MCF 10A (cell line): Measurements from ENCODE around the gene GPR108. TPM values are rescaled to one million over a fixed set of nuclear protein-coding genes. Genes with fewer than 3 reads are reported as not detected.

Experiments
- BruUV-seq: library from RNA; stranded (reverse); fragments of 400-500 nt; replicated peaks from 2 replicates; lab custom pipeline; 2021; lab: Mats Ljungman, UMichigan
- CTCF ChIA-PET: fragments of 300-600 bp; sonication (Branson Sonifier 250); formaldehyde crosslinking; extraction: SDS; loops from one replicate; lab custom pipeline; 2021; ENCODE audit warnings: antibody characterized with exemption, inconsistent platforms; lab: Yijun Ruan, JAX
- POLR2A ChIA-PET: fragments of 300-600, 350-650 bp; sonication (Branson Sonifier 250); formaldehyde crosslinking; extraction: SDS; loops from one replicate; lab custom pipeline; 2020; ENCODE audit warnings: antibody characterized with exemption, inconsistent platforms; lab: Yijun Ruan, JAX
- DNase-seq: peaks from one replicate; pipeline ENCODE4 v3.0.0-alpha.2; 2018; ENCODE audit not compliant: unreplicated experiment
- H3K27ac Mint-ChIP-seq: one replicate; pipeline ENCODE4 v1.8.0; 2022; ENCODE audit warnings: mild to moderate bottlenecking, low read depth, mixed read lengths; ENCODE audit not compliant: unreplicated experiment
- H3K27me3 Mint-ChIP-seq: one replicate; pipeline ENCODE4 v1.8.0; 2022; ENCODE audit warnings: mixed read lengths; ENCODE audit not compliant: insufficient read depth, unreplicated experiment
- H3K36me3 Mint-ChIP-seq: one replicate; pipeline ENCODE4 v1.8.0; 2022; ENCODE audit warnings: mild to moderate bottlenecking, moderate library complexity, mixed read lengths; ENCODE audit not compliant: insufficient read depth, unreplicated experiment
- H3K4me1 Mint-ChIP-seq: one replicate; pipeline ENCODE4 v1.8.0; 2022; ENCODE audit warnings: mixed read lengths; ENCODE audit not compliant: insufficient read depth, unreplicated experiment
- H3K4me3 Mint-ChIP-seq: one replicate; pipeline ENCODE4 v1.8.0; 2022; ENCODE audit warnings: mild to moderate bottlenecking, moderate library complexity, mixed read lengths; ENCODE audit not compliant: unreplicated experiment
- H3K9me3 Mint-ChIP-seq: one replicate; pipeline ENCODE4 v1.8.0; 2022; ENCODE audit warnings: mixed read lengths; ENCODE audit not compliant: unreplicated experiment
- CTCF ChIP-seq: fragments of 200-600 bp; IDR thresholded peaks from one replicate; pipeline ENCODE4 v1.8.0; 2022; ENCODE audit warnings: antibody characterized with exemption, mild to moderate bottlenecking; ENCODE audit not compliant: unreplicated experiment
- intact Hi-C: fragments of 100-400 bp; cut with micrococcal nuclease; formaldehyde crosslinking; loops from 2 replicates; pipeline ENCODE4 v1.14.1; 2022
- total RNA-seq: library from RNA; stranded (reverse); gene quantifications from 2 replicates; pipeline ENCODE4 v1.2.3, GENCODE V29; 2022

The GPR108 gene
- total RNA-seq, 1 experiment from 2014 or later, result 115 TPM

GRCh38 chr19:6700586-6701316 is 36.6 kb downstream of the GPR108 start:
- ChIA-PET POLR2A (interaction anchor here (0.9 kb wide), 1 partner anchor 60 kb away, joined by 3 read pairs; no protein-coding TSS in a partner anchor), CTCF (no interaction called here)
- H3K36me3 Mint-ChIP-seq, result peaks cover 93% of the 10 kb centered on the region
- H3K27ac Mint-ChIP-seq, result no peak overlapping the region
- H3K4me1 Mint-ChIP-seq, result no peaks in the 10 kb centered on the region
- no peak for DNase-seq
- no peak for TF ChIP-seq CTCF
- BruUV-seq, result no TSS peak
- no peak overlapping the region for H3K4me3 Mint-ChIP-seq
- no peaks in the 10 kb centered on the region for H3K27me3 Mint-ChIP-seq
- no peaks in the 10 kb centered on the region for H3K9me3 Mint-ChIP-seq
- intact Hi-C loops, result no loop called here

GRCh38 chr19:6699935-6700334 is 37.4 kb downstream of the GPR108 start:
- BruUV-seq, result no TSS peak
- H3K4me1 Mint-ChIP-seq, result no peaks in the 10 kb centered on the region
- H3K9me3 Mint-ChIP-seq, result no peaks in the 10 kb centered on the region
- no peak for TF ChIP-seq CTCF
- CTCF ChIA-PET, result no interaction called here
- DNase-seq, result no peak
- no peak overlapping the region for H3K4me3 Mint-ChIP-seq
- no peak overlapping the region for H3K27ac Mint-ChIP-seq
- H3K36me3 Mint-ChIP-seq, result peaks cover 93% of the 10 kb centered on the region
- intact Hi-C loops, result no loop called here
- POLR2A ChIA-PET, result no interaction called here
- no peaks in the 10 kb centered on the region for H3K27me3 Mint-ChIP-seq

GRCh38 chr19:6697291-6697690 is 40.1 kb downstream of the GPR108 start:
- Mint-ChIP-seq H3K36me3 (peaks cover 93% of the 10 kb centered on the region), H3K9me3 (no peaks in the 10 kb centered on the region), H3K27me3 (no peaks in the 10 kb centered on the region), H3K27ac (no peak overlapping the region), H3K4me1 (no peaks in the 10 kb centered on the region), H3K4me3 (no peak overlapping the region)
- ChIA-PET CTCF (interaction anchor here (0.6 kb wide), 1 partner anchor 64 kb away, joined by 3 read pairs; no protein-coding TSS in a partner anchor), POLR2A (no interaction called here)
- DNase-seq, result no peak
- no TSS peak for BruUV-seq
- intact Hi-C loops, result no loop called here
- TF ChIP-seq CTCF, result no peak

- intact Hi-C loops, result no loop called here
Observed at GRCh38 chr19:6696239-6696820, 41.0 kb downstream of the GPR108 start.

More at GRCh38 chr19:6696239-6696820, 41.0 kb downstream of the GPR108 start:
- Mint-ChIP-seq H3K27me3 (no peaks in the 10 kb centered on the region), H3K4me3 (no peak overlapping the region), H3K9me3 (no peaks in the 10 kb centered on the region), H3K27ac (no peak overlapping the region), H3K4me1 (no peaks in the 10 kb centered on the region), H3K36me3 (peaks cover 93% of the 10 kb centered on the region)
- TF ChIP-seq CTCF, result no peak
- no TSS peak for BruUV-seq
- no peak for DNase-seq
- ChIA-PET POLR2A (interaction anchor here (0.6 to 0.7 kb wide), 4 partner anchors 15 to 235 kb away, joined by 3 to 4 read pairs (median 3); partner anchors contain the start of gene SH2D3A), CTCF (interaction anchor here (0.7 kb wide), 1 partner anchor 16 kb away, joined by 4 read pairs; no protein-coding TSS in a partner anchor)
